ENCODE data around the gene STARD3. TPM values are rescaled to one million over a fixed set of nuclear protein-coding genes. Genes with fewer than 3 reads are reported as not detected.

The STARD3 gene
- total and polyA plus RNA-seq, 7 donors: 21.0 to 59.2 (median 37.0) TPM

DNA sequence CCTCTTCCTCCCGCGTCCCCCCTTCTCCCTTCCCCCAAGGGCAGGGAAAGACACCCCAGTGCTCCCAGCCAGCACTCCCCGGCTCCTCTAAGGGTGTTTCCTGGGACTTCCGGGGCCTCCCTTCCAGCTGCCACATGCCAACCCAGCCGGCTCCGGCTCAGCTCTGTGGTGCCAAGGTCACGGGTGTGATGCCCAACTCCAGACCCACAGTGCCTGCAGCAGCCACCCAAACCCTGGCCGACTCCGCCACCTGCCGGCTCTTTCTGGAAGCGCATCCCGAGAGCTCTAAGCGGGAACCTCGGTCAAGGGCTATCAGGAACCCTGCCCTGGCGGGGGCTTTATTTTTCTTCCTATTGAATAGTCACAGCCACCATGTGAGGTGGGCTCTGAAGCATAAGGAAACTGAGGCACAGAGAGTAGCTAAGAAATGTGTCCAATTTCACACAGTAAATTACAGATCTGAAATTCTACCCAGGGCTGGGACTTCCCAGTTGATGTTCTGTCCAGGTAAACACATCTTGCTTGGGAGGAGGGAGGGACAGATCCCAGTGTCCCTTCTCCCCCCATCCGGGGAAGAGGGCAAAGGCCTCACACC, 13.5 kb upstream of the STARD3 start:
- Histone ChIP-seq H3K9me3 (no peaks in the 10 kb centered on the region), H3K27me3 (peaks cover 28 to 49% (median 37%) of the 10 kb centered on the region in 3 donors), H3K36me3 (no peaks in the 10 kb centered on the region), H3K4me1 (peaks cover 0 to 33% (median 29%) of the 10 kb centered on the region in 4 donors), H3K27ac (no peak overlapping the region), H3K4me3 (no peak overlapping the region)
- WGBS, 2 donors: 4 to 5% methylated on average over 16 of the region's 16 CpGs
- TF ChIP-seq POLR2AphosphoS5 (IDR thresholded peaks at IDR 0.05) (peak in 1 of 4 donors; percentile 19), EP300 (IDR thresholded peaks at IDR 0.05) (no peak), POLR2A (IDR thresholded peaks at IDR 0.05) (no peak)
- TF ChIP-seq, protein P1, sequence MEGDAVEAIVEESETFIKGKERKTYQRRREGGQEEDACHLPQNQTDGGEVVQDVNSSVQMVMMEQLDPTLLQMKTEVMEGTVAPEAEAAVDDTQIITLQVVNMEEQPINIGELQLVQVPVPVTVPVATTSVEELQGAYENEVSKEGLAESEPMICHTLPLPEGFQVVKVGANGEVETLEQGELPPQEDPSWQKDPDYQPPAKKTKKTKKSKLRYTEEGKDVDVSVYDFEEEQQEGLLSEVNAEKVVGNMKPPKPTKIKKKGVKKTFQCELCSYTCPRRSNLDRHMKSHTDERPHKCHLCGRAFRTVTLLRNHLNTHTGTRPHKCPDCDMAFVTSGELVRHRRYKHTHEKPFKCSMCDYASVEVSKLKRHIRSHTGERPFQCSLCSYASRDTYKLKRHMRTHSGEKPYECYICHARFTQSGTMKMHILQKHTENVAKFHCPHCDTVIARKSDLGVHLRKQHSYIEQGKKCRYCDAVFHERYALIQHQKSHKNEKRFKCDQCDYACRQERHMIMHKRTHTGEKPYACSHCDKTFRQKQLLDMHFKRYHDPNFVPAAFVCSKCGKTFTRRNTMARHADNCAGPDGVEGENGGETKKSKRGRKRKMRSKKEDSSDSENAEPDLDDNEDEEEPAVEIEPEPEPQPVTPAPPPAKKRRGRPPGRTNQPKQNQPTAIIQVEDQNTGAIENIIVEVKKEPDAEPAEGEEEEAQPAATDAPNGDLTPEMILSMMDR (IDR thresholded peaks at IDR 0.05): peak; percentile 78 to 91 (median 90)
- DNase-seq: peak; percentile 91
- intact Hi-C loops (cut with DNase I): loop anchor here (1.0 to 10.0 kb wide), 4 partner anchors 45 to 351 kb away; partner anchors contain the start of genes MIEN1 and PNMT

DNA sequence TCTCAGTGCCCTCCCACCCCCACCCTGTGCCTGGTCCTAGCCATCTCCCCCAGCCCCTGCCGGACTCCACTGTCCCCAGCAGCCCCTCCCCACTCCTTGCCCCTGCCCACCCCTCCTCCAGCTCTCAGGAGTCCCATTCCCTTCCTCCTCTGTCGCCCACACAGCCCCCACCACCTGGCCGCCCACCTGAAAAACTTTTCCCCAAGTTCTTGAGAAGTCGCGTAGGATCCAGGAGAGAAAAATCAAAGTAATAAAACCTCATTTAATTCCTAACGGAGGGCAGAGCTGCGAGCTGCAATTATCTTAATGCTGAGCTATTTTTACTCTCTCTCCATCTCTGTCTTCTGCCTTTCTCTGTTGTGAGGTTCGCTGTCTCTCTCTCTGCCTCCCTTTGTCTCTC, 12.6 kb upstream of the STARD3 start:
- Histone ChIP-seq H3K4me3 (no peak overlapping the region), H3K27ac (no peak overlapping the region), H3K4me1 (peaks cover 0 to 26% (median 23%) of the 10 kb centered on the region in 4 donors), H3K36me3 (no peaks in the 10 kb centered on the region), H3K9me3 (no peaks in the 10 kb centered on the region), H3K27me3 (peaks cover 28 to 58% (median 44%) of the 10 kb centered on the region in 3 donors)
- intact Hi-C loops (cut with DNase I): loop anchor here (10.0 kb wide), 1 partner anchor 350 kb away; no protein-coding TSS in a partner anchor
- no peak for DNase-seq
- WGBS, 2 donors: 67 to 80% methylated on average over 8 of the region's 8 CpGs
- TF ChIP-seq, protein P1 (IDR thresholded peaks at IDR 0.05): no peak
- no peak for TF ChIP-seq EP300 (IDR thresholded peaks at IDR 0.05)
- no peak for TF ChIP-seq POLR2A (IDR thresholded peaks at IDR 0.05)
- TF ChIP-seq POLR2AphosphoS5 (IDR thresholded peaks at IDR 0.05): no peak

DNA sequence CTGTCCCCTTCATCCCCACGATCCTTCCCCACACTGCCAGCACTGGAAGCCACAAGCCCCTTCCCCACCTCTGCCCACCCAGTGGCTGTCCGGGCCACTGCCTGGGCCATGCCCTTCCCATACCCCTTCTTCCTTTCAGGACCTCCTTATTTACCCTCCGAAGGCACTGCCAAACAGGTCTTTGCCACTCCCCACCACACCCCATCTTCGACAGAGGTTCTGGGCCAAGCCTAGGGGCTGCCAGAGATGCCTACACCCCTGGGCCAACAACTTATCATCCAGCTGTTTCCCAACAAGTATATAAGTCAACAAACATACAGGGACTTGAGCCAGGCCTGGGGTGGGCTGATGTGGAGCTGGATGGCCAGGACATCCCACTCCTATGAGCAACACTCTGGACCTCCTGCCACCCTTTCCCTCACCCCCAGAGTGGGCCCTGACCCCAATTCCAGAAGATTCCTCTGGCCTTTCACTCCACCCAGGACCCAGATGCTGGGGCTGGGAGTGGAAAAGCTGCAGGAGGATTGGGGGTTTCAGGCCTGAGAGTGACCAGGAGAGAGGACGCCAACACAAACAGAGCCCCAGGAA, 11.7 kb upstream of the STARD3 start:
- Histone ChIP-seq H3K4me3 (no peak overlapping the region), H3K9me3 (no peaks in the 10 kb centered on the region), H3K27ac (no peak overlapping the region), H3K4me1 (peaks cover 0 to 26% (median 23%) of the 10 kb centered on the region in 4 donors), H3K36me3 (no peaks in the 10 kb centered on the region), H3K27me3 (peaks cover 28 to 64% (median 53%) of the 10 kb centered on the region in 3 donors)
- DNase-seq: no peak
- intact Hi-C loops (cut with DNase I): loop anchor here (10.0 kb wide), 1 partner anchor 350 kb away; no protein-coding TSS in a partner anchor
- no peak for TF ChIP-seq POLR2AphosphoS5 (IDR thresholded peaks at IDR 0.05)
- TF ChIP-seq, protein P1 (IDR thresholded peaks at IDR 0.05): no peak
- TF ChIP-seq POLR2A (IDR thresholded peaks at IDR 0.05): no peak
- TF ChIP-seq EP300 (IDR thresholded peaks at IDR 0.05): no peak
- WGBS, 2 donors: 17 to 51% methylated on average over 5 of the region's 5 CpGs

DNA sequence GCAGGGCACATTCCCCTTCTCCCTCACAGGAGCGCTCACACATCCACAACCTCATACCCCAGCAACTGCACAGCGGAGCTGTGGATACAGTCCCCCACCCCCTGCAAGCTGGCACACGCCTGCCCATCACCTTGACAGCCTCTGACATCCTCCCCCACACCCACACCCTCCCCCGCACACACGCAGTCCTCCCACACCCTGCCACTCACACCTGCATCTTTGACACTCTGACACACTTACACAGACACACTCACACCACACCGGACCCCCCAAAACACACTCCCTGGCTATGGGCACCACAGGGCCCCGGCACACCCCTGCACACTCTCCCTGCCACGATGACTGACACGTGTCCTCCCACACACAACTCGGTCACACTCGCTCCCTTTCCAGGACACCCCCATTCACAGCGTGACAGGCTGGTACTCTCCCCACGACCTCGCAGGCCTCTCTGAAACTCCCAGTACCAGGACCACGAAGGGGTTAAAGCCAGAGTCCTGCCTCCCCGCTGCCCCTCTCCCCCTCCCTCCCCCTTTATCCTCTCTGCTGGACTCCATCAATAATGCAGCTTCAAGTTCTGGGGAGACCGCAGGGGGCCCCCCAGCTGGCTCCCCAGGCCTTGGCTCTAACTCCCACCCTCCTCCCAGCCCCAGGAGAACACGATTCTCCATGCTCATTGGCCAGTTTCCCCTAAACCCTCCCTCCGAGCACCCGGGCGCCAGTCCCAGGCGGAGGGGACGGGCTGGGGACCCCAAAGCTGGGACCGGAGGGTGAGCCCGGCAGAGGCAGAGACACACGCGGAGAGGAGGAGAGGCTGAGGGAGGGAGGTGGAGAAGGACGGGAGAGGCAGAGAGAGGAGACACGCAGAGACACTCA, 10.5 kb upstream of the STARD3 start, which contains the start of gene PPP1R1B:
Gene PPP1R1B, plus strand, starts transcription at position 782 of the 876 bp plus-strand sequence. CDS start 441 bp downstream, outside the sequence.
- H3K4me3 ChIP-seq: peak within 1 kb of the TSS; percentile 26 to 43 (median 37)
- peak within 1 kb of the TSS in 2 of 4 donors; percentile 20 to 61 for H3K27ac ChIP-seq
- intact Hi-C loops (cut with DNase I): loop anchor here (10.0 kb wide), 1 partner anchor 348 kb away; no protein-coding TSS in a partner anchor
- H3K9me3 ChIP-seq: no peaks in the 10 kb centered on the region
- no peak for TF ChIP-seq EP300 (IDR thresholded peaks at IDR 0.05)
- peak in 1 of 2 donors; percentile 53 for TF ChIP-seq POLR2A (IDR thresholded peaks at IDR 0.05)
- no peak for DNase-seq
- peaks cover 0 to 26% (median 23%) of the 10 kb centered on the region in 4 donors for H3K4me1 ChIP-seq
- peaks cover 28 to 72% (median 56%) of the 10 kb centered on the region in 3 donors for H3K27me3 ChIP-seq
- no peaks in the 10 kb centered on the region for H3K36me3 ChIP-seq
- 4 to 17% methylated on average over 29 of the region's 29 CpGs for WGBS, 2 donors

All from sigmoid colon (tissue), 7 donors.